GM12878 (cell line): Measurements from ENCODE around the gene MYRFL. TPM values are rescaled to one million over a fixed set of nuclear protein-coding genes. Genes with fewer than 3 reads are reported as not detected.

Experiments used
- ATAC-seq: fragments of 200-7000 bp; cut with Tn5 transposase; 3 replicates; pipeline ENCODE4 v1.9.1; 2020; ENCODE audit warnings: mild to moderate bottlenecking, moderate library complexity
- BruUV-seq: library from RNA; stranded (reverse); fragments of 400-500 nt; replicated peaks from 2 replicates; lab custom pipeline; 2021; lab: Mats Ljungman, UMichigan
- CTCF ChIA-PET: fragments of 300-600 bp; sonication (Branson Sonifier 250); formaldehyde crosslinking; extraction: SDS; loops from one replicate; lab custom pipeline; 2021; ENCODE audit warnings: inconsistent platforms; lab: Yijun Ruan, JAX
- POLR2A ChIA-PET: fragments of 350-600 bp; formaldehyde crosslinking; extraction: SDS; loops from one replicate; lab custom pipeline; 2021; ENCODE audit warnings: inconsistent platforms; lab: Charles Lee
- RAD21 ChIA-PET: fragments of 300-600 bp; sonication (Branson Sonifier 250); formaldehyde crosslinking; loops from one replicate; lab custom pipeline; 2023; ENCODE audit warnings: antibody characterized with exemption; ENCODE audit not compliant: unreplicated experiment; lab: Charles Lee
- SMC1A ChIA-PET: fragments of 300-600 bp; sonication (Branson Sonifier 250); formaldehyde crosslinking; loops from one replicate; lab custom pipeline; 2023; ENCODE audit not compliant: unreplicated experiment, uncharacterized antibody; lab: Charles Lee
- DNase-seq: peaks from one replicate; pipeline ENCODE4 v3.0.0-alpha.2; 2011; ENCODE audit warnings: low read depth, low spot score
- FAIRE-seq: peaks from 3 replicates; lab custom pipeline; 2011; peaks lifted over from hg19 to GRCh38; lab: Jason Lieb, UNC
- H2AFZ ChIP-seq: 2 replicates; pipeline ENCODE4 v1.6.0; 2011; ENCODE audit warnings: low read depth, low read length, control low read depth; ENCODE audit not compliant: control insufficient read depth
- H3K27ac ChIP-seq: 2 replicates; pipeline ENCODE4 v1.5.1; 2011; ENCODE audit warnings: control low read depth; ENCODE audit not compliant: control insufficient read depth, insufficient read depth
- H3K27me3 ChIP-seq, 2 experiments: replicated peaks in 1 of 2; 2 replicates each; pipeline versions ENCODE4 v1.6.0 to v1.6.1; 2011; ENCODE audit warnings: low read length in 1 of 2; ENCODE audit not compliant: control insufficient read depth in 2 of 2, insufficient read depth in 2 of 2
- H3K36me3 ChIP-seq, 2 experiments: 2 replicates each; pipeline ENCODE4 v1.5.1; 2011; ENCODE audit warnings: low read length in 1 of 2; ENCODE audit not compliant: control insufficient read depth in 2 of 2, insufficient read depth in 2 of 2
- H3K4me1 ChIP-seq: 2 replicates; pipeline ENCODE4 v1.6.1; 2011; ENCODE audit warnings: mild to moderate bottlenecking, low read length, moderate library complexity, mixed read lengths; ENCODE audit not compliant: control insufficient read depth, insufficient read depth
- H3K4me2 ChIP-seq: 2 replicates; pipeline ENCODE4 v1.6.0; 2011; ENCODE audit warnings: control low read depth; ENCODE audit not compliant: control insufficient read depth, insufficient read depth
- H3K4me3 ChIP-seq: fragments of 200-600 bp; sonication (generic); 2 replicates; pipeline ENCODE4 v1.5.1; 2016
- H3K79me2 ChIP-seq: 2 replicates; pipeline ENCODE4 v1.6.0; 2011; ENCODE audit warnings: low read length; ENCODE audit not compliant: control insufficient read depth, insufficient read depth
- H3K9ac ChIP-seq: 2 replicates; pipeline ENCODE4 v1.8.0; 2011; ENCODE audit warnings: low read length, control low read depth, mixed read lengths; ENCODE audit not compliant: control insufficient read depth, insufficient read depth
- H3K9me3 ChIP-seq: replicated peaks from 3 replicates; pipeline ENCODE4 v1.5.1; 2011; ENCODE audit warnings: mild to moderate bottlenecking, low read length; ENCODE audit not compliant: control insufficient read depth, insufficient read depth
- H4K20me1 ChIP-seq: 2 replicates; pipeline ENCODE4 v1.6.0; 2011; ENCODE audit not compliant: control insufficient read depth, insufficient read depth
- BCLAF1 ChIP-seq: fragments of 450-650 bp; IDR thresholded peaks from 2 replicates; pipeline ENCODE4 v1.6.1; 2017; ENCODE audit warnings: antibody characterized with exemption, mild to moderate bottlenecking, moderate library complexity
- HDAC6 ChIP-seq: fragments of 200-600 bp; sonication (generic); IDR thresholded peaks from one replicate; pipeline ENCODE4 v1.8.0; 2017; ENCODE audit warnings: antibody characterized with exemption; ENCODE audit not compliant: unreplicated experiment
- NR2C2 ChIP-seq: IDR thresholded peaks from 2 replicates; pipeline ENCODE4 v1.6.1; 2011; ENCODE audit warnings: borderline replicate concordance, low read depth; ENCODE audit not compliant: control insufficient read depth, insufficient read length
- RBBP5 ChIP-seq: fragments of 200-600 bp; sonication (generic); conservative IDR thresholded peaks from 2 replicates; pipeline ENCODE4 v1.6.1; 2016
- SIX5 ChIP-seq: IDR thresholded peaks from 2 replicates; pipeline ENCODE4 v1.6.1; 2011; ENCODE audit warnings: mild to moderate bottlenecking, low read depth, low read length, moderate library complexity; ENCODE audit not compliant: severe bottlenecking
- SKIL ChIP-seq: fragments of 450-650 bp; IDR thresholded peaks from 2 replicates; pipeline ENCODE4 v1.6.1; 2017; ENCODE audit warnings: mild to moderate bottlenecking, low read depth, inconsistent platforms; ENCODE audit not compliant: poor library complexity, severe bottlenecking
- SMC3 ChIP-seq: IDR thresholded peaks from 2 replicates; pipeline ENCODE4 v1.6.1; 2011; ENCODE audit warnings: low read length, improper control_type of control experiment, borderline replicate concordance
- TBL1XR1 ChIP-seq: IDR thresholded peaks from 2 replicates; pipeline ENCODE4 v1.6.1; 2012; ENCODE audit warnings: low read depth, low read length, improper control_type of control experiment
- WGBS: methylation state at CpG from one replicate; pipeline ENCODE4 v1.1.6; 2016; ENCODE audit warnings: low lambda C conversion rate; ENCODE audit not compliant: insufficient replicate concordance, insufficient coverage; ENCODE audit errors: missing lambda C conversion rate; 5-methylcytosine and 5-hydroxymethylcytosine counted together
- in situ Hi-C: fragments of 300-500 bp; cut with MboI; formaldehyde crosslinking; loops from 9 replicates; pipeline ENCODE4 v1.14.3; 2018; ENCODE audit warnings: mixed read lengths
- intact Hi-C: fragments of 100-400 bp; cut with micrococcal nuclease; formaldehyde crosslinking; loops from one replicate; pipeline ENCODE4 v1.14.2; 2022; ENCODE audit not compliant: unreplicated experiment
- polyA plus RNA-seq, 11 experiments: library from polyadenylated mRNA; depleted of rRNA in 4 of 11; unstranded in 6 of 11; stranded (reverse) in 5 of 11; fragments of >200 nt; fragmentation: Nextera tagmentation in 4 of 11; fragmentation: Illumina TruSeq in 1 of 11; extraction: Ambion mirVana in 4 of 11; extraction: Trizol in 1 of 11; gene quantifications; 1 replicate in 1 of 11; 2 replicates in 10 of 11; pipeline versions ENCODE4 v1.2.1 to v1.2.3, GENCODE V29; 2011 to 2016; ENCODE audit warnings: inconsistent platforms in 2 of 11, missing spikeins in 2 of 11, low read depth in 1 of 11
- total RNA-seq, 4 experiments: library from RNA; depleted of rRNA in 3 of 4; stranded (reverse); fragments of >200 nt in 3 of 4; fragmentation: Illumina TruSeq in 1 of 4; extraction: Trizol in 1 of 4; gene quantifications; 2 replicates each; pipeline versions ENCODE4 v1.2.1 to v1.2.3, GENCODE V29; 2013 to 2021

MYRFL gene
- total and polyA plus RNA-seq, 10 of the 15 experiments (the other 5 are each of a cell fraction or from before 2014, with no cell fraction given), result 0.24 to 1.8 (median 0.64) TPM

DNA sequence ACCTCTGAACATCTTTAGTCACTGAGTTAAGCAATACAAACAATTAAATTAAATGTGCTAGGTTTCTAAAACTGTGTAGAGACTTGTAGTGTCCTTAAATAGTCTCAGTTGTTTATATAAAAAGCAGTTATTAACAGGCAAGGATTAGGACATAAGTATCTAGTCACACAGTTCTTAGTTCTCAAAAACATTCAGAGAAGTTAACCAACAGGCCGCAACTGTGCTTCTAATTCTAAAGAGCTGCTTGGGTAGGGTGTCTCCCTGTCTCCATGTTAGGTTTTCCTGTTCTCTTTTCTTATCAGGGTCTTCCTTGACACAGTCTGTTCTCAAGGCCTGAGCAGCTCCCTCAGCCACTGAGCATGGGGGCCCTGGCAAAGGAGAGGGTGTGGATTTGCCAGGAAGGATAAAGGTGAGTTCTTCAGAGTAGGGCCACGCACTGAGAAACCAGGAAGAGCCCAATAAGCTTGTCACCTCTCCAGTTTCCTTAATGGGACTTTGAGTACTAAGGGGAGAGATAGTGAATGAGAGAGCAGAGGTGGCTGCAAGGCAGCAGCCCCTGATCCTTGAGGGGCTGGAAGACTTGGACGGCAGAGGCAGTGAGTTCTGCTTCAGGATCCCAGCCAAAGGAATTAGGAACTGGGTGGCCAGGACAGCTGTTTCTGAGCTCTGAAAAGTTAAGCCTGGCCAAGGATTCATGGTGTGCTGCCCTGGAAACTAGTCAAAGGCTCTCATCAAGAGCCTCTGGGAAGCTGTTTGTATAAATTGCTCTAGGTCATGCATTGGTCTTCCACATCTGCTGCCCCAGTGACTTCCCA lies 177.3 kb downstream of the MYRFL start:
- ChIA-PET SMC1A (no interaction called here), RAD21 (no interaction called here), POLR2A (no interaction called here), CTCF (no interaction called here)
- BruUV-seq, result no TSS peak
- no peak for DNase-seq
- no peak overlapping the region for H3K27ac ChIP-seq
- no peaks in the 10 kb centered on the region; the same call in 2 of the 3 replicates for H3K9me3 ChIP-seq
- TF ChIP-seq TBL1XR1 (no peak), HDAC6 (no peak), SMC3 (no peak), NR2C2 (no peak), BCLAF1 (no peak), SIX5 (no peak), SKIL (no peak), RBBP5 (no peak)
- no peak overlapping the region for H2AFZ ChIP-seq
- 70% methylated on average over 3 of the region's 3 CpGs for WGBS
- H3K4me2 ChIP-seq, result no peak overlapping the region
- FAIRE-seq, result no peak
- H3K9ac ChIP-seq, result no peak overlapping the region
- H4K20me1 ChIP-seq, result no peaks in the 10 kb centered on the region
- ATAC-seq, result no peak
- no peak overlapping the region for H3K4me3 ChIP-seq
- no peaks in the 10 kb centered on the region for H3K36me3 ChIP-seq
- in situ Hi-C loops, result no loop called here
- H3K4me1 ChIP-seq, result no peaks in the 10 kb centered on the region
- H3K27me3 ChIP-seq, result no peaks in the 10 kb centered on the region
- intact Hi-C loops, result no loop called here
- no peaks in the 10 kb centered on the region for H3K79me2 ChIP-seq
